KMS-11 (cell line): Measurements from ENCODE around the gene COMMD9.

Source experiments
- H2AFZ ChIP-seq: fragments of 200-600 bp; sonication (generic); 2 replicates; pipeline ENCODE4 v1.6.1; 2016; ENCODE audit warnings: antibody characterized with exemption, mixed run types, low read depth
- H3K27ac ChIP-seq: fragments of 200-600 bp; sonication (generic); 2 replicates; pipeline ENCODE4 v1.6.1; 2016; ENCODE audit warnings: mild to moderate bottlenecking, mixed run types
- H3K27me3 ChIP-seq: fragments of 200-600 bp; sonication (generic); 2 replicates; pipeline ENCODE4 v1.6.1; 2017; ENCODE audit warnings: mild to moderate bottlenecking, low read depth, mixed run types, moderate library complexity; ENCODE audit not compliant: insufficient read depth
- H3K36me3 ChIP-seq: fragments of 200-600 bp; sonication (generic); 2 replicates; pipeline ENCODE4 v1.6.1; 2017; ENCODE audit warnings: mild to moderate bottlenecking, mixed run types; ENCODE audit not compliant: insufficient read depth
- H3K4me1 ChIP-seq: fragments of 200-600 bp; sonication (generic); 2 replicates; pipeline ENCODE4 v1.6.1; 2016; ENCODE audit warnings: mild to moderate bottlenecking, low read depth, mixed run types; ENCODE audit not compliant: poor library complexity, severe bottlenecking
- H3K4me2 ChIP-seq: fragments of 200-600 bp; sonication (generic); 2 replicates; pipeline ENCODE4 v1.7.0; 2016; ENCODE audit warnings: mild to moderate bottlenecking, mixed run types
- H3K4me3 ChIP-seq: fragments of 200-600 bp; sonication (generic); IDR thresholded peaks from 2 replicates; pipeline ENCODE4 v1.6.1; 2017; ENCODE audit warnings: low read depth, low read length, mixed read lengths; ENCODE audit not compliant: insufficient read depth
- H3K79me2 ChIP-seq: fragments of 200-600 bp; sonication (generic); 2 replicates; pipeline ENCODE4 v1.6.1; 2016; ENCODE audit warnings: low read depth, mixed run types; ENCODE audit not compliant: insufficient read depth
- H3K9ac ChIP-seq: fragments of 200-600 bp; sonication (generic); 2 replicates; pipeline ENCODE4 v1.6.1; 2016; ENCODE audit warnings: mild to moderate bottlenecking, mixed run types
- H4K20me1 ChIP-seq: fragments of 200-600 bp; sonication (generic); 2 replicates; pipeline ENCODE4 v1.6.1; 2016; ENCODE audit warnings: mild to moderate bottlenecking, mixed run types; ENCODE audit not compliant: insufficient read depth
- CTCF ChIP-seq: fragments of 200-600 bp; sonication (generic); conservative IDR thresholded peaks from 2 replicates; pipeline ENCODE4 v1.6.1; 2017; ENCODE audit warnings: low read depth, mild to moderate bottlenecking, antibody characterized with exemption, low read length, moderate library complexity, mixed read lengths

The COMMD9 gene

GRCh38 chr11:36295926-36296325 is 6.7 kb upstream of the COMMD9 start, which contains the start of gene PRR5L:
PRR5L (plus strand) TSS chr11:36296288; CDS start chr11:36401122, 104,834 bp downstream.
- Histone ChIP-seq H2AFZ (no peak within 1 kb of the TSS), H3K27ac (no peak within 1 kb of the TSS), H3K79me2 (no peaks in the 10 kb centered on the region), H3K4me2 (no peak within 1 kb of the TSS), H3K27me3 (no peaks in the 10 kb centered on the region), H4K20me1 (no peaks in the 10 kb centered on the region), H3K4me3 (no peak within 1 kb of the TSS), H3K36me3 (no peaks in the 10 kb centered on the region), H3K4me1 (no peaks in the 10 kb centered on the region), H3K9ac (no peak within 1 kb of the TSS)
- TF ChIP-seq CTCF: no peak

- H3K9ac ChIP-seq: no peak overlapping the region
- no peak overlapping the region for H3K4me2 ChIP-seq
- peak; percentile 88 for TF ChIP-seq CTCF
- H3K79me2 ChIP-seq: 0 out of 2 replicates have a peak, but pooled peaks cover 8% of the 10 kb centered on the region
- no peak overlapping the region for H3K27ac ChIP-seq
- H2AFZ ChIP-seq: no peak overlapping the region
- H3K36me3 ChIP-seq: no peaks in the 10 kb centered on the region
- no peaks in the 10 kb centered on the region for H3K27me3 ChIP-seq
- H3K4me1 ChIP-seq: peaks cover 8% of the 10 kb centered on the region
- H4K20me1 ChIP-seq: no peaks in the 10 kb centered on the region
- no peak overlapping the region for H3K4me3 ChIP-seq
Observed at GRCh38 chr11:36292311-36292722, 3.1 kb upstream of the COMMD9 start.

- Histone ChIP-seq H3K27me3 (no peaks in the 10 kb centered on the region), H3K9ac (peak overlapping the region; percentile 67; the same call in 1 of the 2 replicates), H3K4me2 (peak overlapping the region; percentile 56), H3K36me3 (no peaks in the 10 kb centered on the region), H3K27ac (peak overlapping the region; percentile 37; the same call in 1 of the 2 replicates), H3K4me1 (peaks cover 8% of the 10 kb centered on the region), H4K20me1 (no peaks in the 10 kb centered on the region), H2AFZ (peak overlapping the region; percentile 95), H3K4me3 (no peak overlapping the region), H3K79me2 (0 out of 2 replicates have a peak, but pooled peaks cover 8% of the 10 kb centered on the region)
- no peak for TF ChIP-seq CTCF
Observed at GRCh38 chr11:36288442-36289225, 590 bp downstream of the COMMD9 start.

GRCh38 chr11:36282926-36283325 is 6.3 kb downstream of the COMMD9 start:
- no peak overlapping the region for H3K9ac ChIP-seq
- no peaks in the 10 kb centered on the region for H3K79me2 ChIP-seq
- no peak overlapping the region for H3K4me2 ChIP-seq

More at GRCh38 chr11:36282926-36283325, 6.3 kb downstream of the COMMD9 start:
- Histone ChIP-seq H3K4me1 (peaks cover 3% of the 10 kb centered on the region), H3K27me3 (no peaks in the 10 kb centered on the region), H4K20me1 (no peaks in the 10 kb centered on the region), H3K27ac (no peak overlapping the region), H3K36me3 (no peaks in the 10 kb centered on the region), H2AFZ (no peak overlapping the region), H3K4me3 (no peak overlapping the region)
- TF ChIP-seq CTCF: no peak
